HCT116 (cell line): ENCODE results near the gene SPDYE4. TPM values are rescaled to one million over a fixed set of nuclear protein-coding genes. Genes with fewer than 3 reads are reported as not detected.

Experiments
- ATAC-seq: fragments of 200-7000 bp; cut with Tn5 transposase; 2 replicates; pipeline ENCODE4 v1.9.1; 2020; ENCODE audit warnings: mild to moderate bottlenecking, moderate library complexity
- BruUV-seq: library from RNA; stranded (reverse); fragments of 400-500 nt; replicated peaks from 2 replicates; lab custom pipeline; 2021; lab: Mats Ljungman, UMichigan
- CTCF ChIA-PET: fragments of 300-600 bp; sonication (Branson Sonifier 250); formaldehyde crosslinking; loops from one replicate; lab custom pipeline; 2021; ENCODE audit warnings: antibody characterized with exemption; lab: Charles Lee
- POLR2A ChIA-PET: fragments of 300-600, 350-600 bp; sonication (Branson Sonifier 250); formaldehyde crosslinking; loops from one replicate; lab custom pipeline; 2021; ENCODE audit warnings: antibody characterized with exemption; lab: Charles Lee
- RAD21 ChIA-PET, 2 experiments: fragments of 300-600 bp; sonication (Branson Sonifier 250); formaldehyde crosslinking; loops; one replicate each; lab custom pipeline; 2023; ENCODE audit warnings: low total read pairs in 2 of 2; ENCODE audit not compliant: uncharacterized antibody in 2 of 2, unreplicated experiment in 2 of 2, low non-redundant PET in 1 of 2; lab: Charles Lee
- DNase-seq: peaks from one replicate; pipeline ENCODE4 v3.0.0-alpha.2; 2010; ENCODE audit warnings: low read depth, low spot score
- H2AFZ ChIP-seq: fragments of 200-600 bp; shearing (Covaris generic), sonication (generic); 2 replicates; pipeline ENCODE4 v1.6.1; 2017; ENCODE audit warnings: low read depth, mixed run types, mixed read lengths, antibody characterized with exemption, low read length; ENCODE audit not compliant: poor library complexity, severe bottlenecking
- H3K27ac ChIP-seq: 2 replicates; pipeline ENCODE4 v1.5.1; 2012; ENCODE audit warnings: low read depth, low read length
- H3K27me3 ChIP-seq: fragments of 200-600 bp; sonication (generic); 2 replicates; pipeline ENCODE4 v1.6.1; 2016; ENCODE audit warnings: mixed run types, low read length, mixed read lengths; ENCODE audit not compliant: insufficient read depth
- H3K36me3 ChIP-seq, 2 experiments: fragments of 200-500 bp in 1 of 2; fragments of 200-600 bp in 1 of 2; sonication (Bioruptor generic) in 1 of 2; sonication (generic) in 1 of 2; 2 replicates each; pipeline versions ENCODE4 v1.5.1 to v1.6.1; 2014 to 2016; ENCODE audit warnings: low read length in 2 of 2, inconsistent platforms in 1 of 2, mixed read lengths in 1 of 2, mixed run types in 1 of 2; ENCODE audit not compliant: insufficient read depth in 2 of 2, control insufficient read depth in 1 of 2
- H3K4me1 ChIP-seq, 2 experiments: fragments of 200-600 bp in 1 of 2; sonication (generic) in 1 of 2; 2 replicates each; pipeline versions ENCODE4 v1.5.1 to v1.6.1; 2012 to 2017; ENCODE audit warnings: low read length in 2 of 2, inconsistent platforms in 1 of 2, mild to moderate bottlenecking in 1 of 2, mixed read lengths in 1 of 2, mixed run types in 1 of 2, moderate library complexity in 1 of 2; ENCODE audit not compliant: insufficient read depth in 2 of 2, control insufficient read depth in 1 of 2
- H3K4me2 ChIP-seq: fragments of 200-600 bp; sonication (generic); 2 replicates; pipeline ENCODE4 v1.6.1; 2017; ENCODE audit warnings: mixed run types, low read length, mixed read lengths
- H3K4me3 ChIP-seq, 2 experiments: fragments of 200-600 bp in 1 of 2; sonication (generic) in 1 of 2; replicated peaks in 1 of 2; 2 replicates each; pipeline ENCODE4 v1.5.1; 2011 to 2016; ENCODE audit warnings: low read length in 2 of 2, control low read depth in 1 of 2, low read depth in 1 of 2, mild to moderate bottlenecking in 1 of 2, mixed read lengths in 1 of 2, mixed run types in 1 of 2
- H3K79me2 ChIP-seq: fragments of 200-600 bp; sonication (generic); 2 replicates; pipeline ENCODE4 v1.6.1; 2017; ENCODE audit warnings: mild to moderate bottlenecking, mixed run types, low read length, moderate library complexity, mixed read lengths; ENCODE audit not compliant: insufficient read depth
- H3K9ac ChIP-seq: fragments of 200-600 bp; sonication (generic); 2 replicates; pipeline ENCODE4 v1.6.1; 2016; ENCODE audit warnings: low read length, mixed read lengths
- H3K9me2 ChIP-seq: fragments of 200-600 bp; sonication (generic), shearing (Covaris generic); 2 replicates; pipeline ENCODE4 v1.6.1; 2017; ENCODE audit warnings: mixed run types, mild to moderate bottlenecking, moderate library complexity; ENCODE audit not compliant: insufficient read depth
- H3K9me3 ChIP-seq, 2 experiments: fragments of 200-500 bp in 1 of 2; fragments of 200-600 bp in 1 of 2; sonication (Bioruptor generic) in 1 of 2; sonication (generic) in 1 of 2; 2 replicates each; pipeline ENCODE4 v1.6.1; 2014 to 2017; ENCODE audit warnings: low read length in 2 of 2, mixed read lengths in 2 of 2, inconsistent platforms in 1 of 2, low read depth in 1 of 2, mild to moderate bottlenecking in 1 of 2, mixed run types in 1 of 2, moderate library complexity in 1 of 2; ENCODE audit not compliant: control insufficient read depth in 1 of 2, insufficient read depth in 1 of 2
- H4K20me1 ChIP-seq: fragments of 200-600 bp; sonication (generic), shearing (Covaris generic); 2 replicates; pipeline ENCODE4 v1.6.1; 2017; ENCODE audit warnings: mixed run types, mild to moderate bottlenecking, moderate library complexity; ENCODE audit not compliant: insufficient read depth
- CBX3 ChIP-seq: IDR thresholded peaks from 2 replicates; pipeline ENCODE4 v1.6.1; 2012; ENCODE audit warnings: low read depth
- EGR1 ChIP-seq: IDR thresholded peaks from 2 replicates; pipeline ENCODE4 v1.6.1; 2012; ENCODE audit warnings: low read depth
- ELF1 ChIP-seq: IDR thresholded peaks from 2 replicates; pipeline ENCODE4 v1.6.1; 2012; ENCODE audit warnings: low read depth, borderline replicate concordance
- POLR2AphosphoS5 ChIP-seq: IDR thresholded peaks from 2 replicates; pipeline ENCODE4 v1.6.1; 2011; ENCODE audit warnings: mild to moderate bottlenecking, low read depth, low read length, moderate library complexity
- RAD21 ChIP-seq: IDR thresholded peaks from 2 replicates; pipeline ENCODE4 v1.6.1; 2012; ENCODE audit warnings: low read depth, mild to moderate bottlenecking
- SP1 ChIP-seq: IDR thresholded peaks from 2 replicates; pipeline ENCODE4 v1.6.1; 2012; ENCODE audit warnings: low read depth
- SRF ChIP-seq: IDR thresholded peaks from 2 replicates; pipeline ENCODE4 v1.6.1; 2012; ENCODE audit warnings: low read depth
- TCF7L2 ChIP-seq: IDR thresholded peaks from 2 replicates; pipeline ENCODE4 v1.7.0; 2011; ENCODE audit warnings: borderline replicate concordance, inconsistent platforms; ENCODE audit not compliant: insufficient read depth, insufficient read length; ENCODE audit errors: extremely low read depth
- YY1 ChIP-seq: IDR thresholded peaks from 2 replicates; pipeline ENCODE4 v1.6.1; 2011; ENCODE audit warnings: low read length, low read depth, moderate library complexity, mild to moderate bottlenecking; ENCODE audit not compliant: insufficient replicate concordance; ENCODE audit errors: extremely low read depth
- ZFX ChIP-seq: fragments of 450-650 bp; IDR thresholded peaks from 2 replicates; pipeline ENCODE4 v1.6.1; 2017
- ZNF274 ChIP-seq: fragments of 200-500 bp; sonication (Bioruptor generic); IDR thresholded peaks from 2 replicates; pipeline ENCODE4 v1.6.1; 2014; ENCODE audit warnings: mild to moderate bottlenecking, low read depth, low read length, inconsistent platforms
- intact Hi-C: fragments of 100-400 bp; cut with micrococcal nuclease; formaldehyde crosslinking; loops from 2 replicates; pipeline ENCODE4 v1.10.0; 2022
- total RNA-seq: library from RNA; stranded (reverse); gene quantifications from one replicate; pipeline ENCODE4 v1.2.1, GENCODE V29; 2021; ENCODE audit not compliant: unreplicated experiment
- TF ChIP-seq, protein P1 (sequence below): IDR thresholded peaks from 2 replicates; pipeline ENCODE4 v1.6.1; 2012; ENCODE audit warnings: low read depth
- TF ChIP-seq, protein P2 (sequence below): IDR thresholded peaks from 2 replicates; pipeline ENCODE4 v1.6.1; 2012
- TF ChIP-seq, protein P3 (sequence below), 3 experiments: fragments of 200-600 bp in 1 of 3; sonication (generic) in 1 of 3; IDR thresholded peaks in 2 of 3; conservative IDR thresholded peaks in 1 of 3; 2 replicates each; pipeline ENCODE4 v1.5.1; 2012 to 2017; ENCODE audit warnings: low read depth in 2 of 3, low read length in 2 of 3, antibody characterized with exemption in 1 of 3, borderline replicate concordance in 1 of 3, control low read depth in 1 of 3, mild to moderate bottlenecking in 1 of 3, mixed read lengths in 1 of 3, mixed run types in 1 of 3, moderate library complexity in 1 of 3; ENCODE audit not compliant: insufficient read depth in 1 of 3
- TF ChIP-seq, protein P4 (sequence below): IDR thresholded peaks from 2 replicates; pipeline ENCODE4 v1.6.1; 2011; ENCODE audit warnings: mild to moderate bottlenecking, low read length, moderate library complexity; ENCODE audit not compliant: insufficient replicate concordance; ENCODE audit errors: extremely low read depth

SPDYE4 gene
- total RNA-seq, 1 experiment from 2014 or later, result not detected

DNA sequence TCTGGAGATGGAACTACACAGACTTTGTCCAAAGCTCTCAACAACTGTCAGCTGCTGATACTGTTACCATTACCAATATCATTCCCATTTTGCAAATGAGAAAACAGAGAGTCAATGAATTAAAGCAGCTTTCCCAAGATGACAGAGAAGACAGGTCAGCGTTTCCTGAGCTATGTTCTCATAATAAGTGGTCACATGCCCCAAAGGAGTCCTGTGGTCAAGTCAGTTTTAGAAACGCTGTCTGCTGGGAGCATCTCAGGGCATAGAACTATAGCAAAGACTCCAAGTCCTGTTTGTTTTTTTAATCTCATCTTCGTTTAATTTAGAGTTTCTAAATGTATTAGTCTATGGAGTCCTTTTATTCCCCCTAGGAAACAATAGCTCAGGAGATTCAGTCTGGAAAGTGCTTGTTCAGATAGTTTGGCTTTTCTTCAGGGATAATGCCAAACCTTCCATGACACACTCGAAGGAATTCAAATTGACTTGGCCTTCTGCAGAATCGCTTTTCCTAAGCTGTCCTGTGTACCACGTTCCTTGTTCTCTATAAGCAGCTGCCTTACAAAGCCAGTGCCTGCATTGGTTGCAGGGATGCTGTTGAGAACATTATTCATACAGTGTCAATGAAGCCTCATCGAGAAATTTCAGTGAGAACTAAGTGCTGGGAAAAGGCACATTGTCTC is 25.8 kb downstream of the SPDYE4 start:
- Histone ChIP-seq H3K4me2 (no peak overlapping the region), H3K36me3 (no peaks in the 10 kb centered on the region), H3K4me1 (no peaks in the 10 kb centered on the region), H3K27me3 (peaks cover 16% of the 10 kb centered on the region), H3K9ac (no peak overlapping the region), H3K79me2 (no peaks in the 10 kb centered on the region), H3K27ac (no peak overlapping the region), H3K9me2 (no peaks in the 10 kb centered on the region), H4K20me1 (no peaks in the 10 kb centered on the region), H3K4me3 (no peak overlapping the region), H2AFZ (no peak overlapping the region), H3K9me3 (no peaks in the 10 kb centered on the region)
- RAD21 ChIA-PET, result no interaction called here
- no peak for ATAC-seq
- intact Hi-C loops, result no loop called here
- no peak for DNase-seq
- CTCF ChIA-PET, result interaction anchor here (1.2 kb wide), 1 partner anchor 13 kb away, joined by 3 read pairs; no protein-coding TSS in a partner anchor
- no peak for TF ChIP-seq SRF
- TF ChIP-seq, protein P1, sequence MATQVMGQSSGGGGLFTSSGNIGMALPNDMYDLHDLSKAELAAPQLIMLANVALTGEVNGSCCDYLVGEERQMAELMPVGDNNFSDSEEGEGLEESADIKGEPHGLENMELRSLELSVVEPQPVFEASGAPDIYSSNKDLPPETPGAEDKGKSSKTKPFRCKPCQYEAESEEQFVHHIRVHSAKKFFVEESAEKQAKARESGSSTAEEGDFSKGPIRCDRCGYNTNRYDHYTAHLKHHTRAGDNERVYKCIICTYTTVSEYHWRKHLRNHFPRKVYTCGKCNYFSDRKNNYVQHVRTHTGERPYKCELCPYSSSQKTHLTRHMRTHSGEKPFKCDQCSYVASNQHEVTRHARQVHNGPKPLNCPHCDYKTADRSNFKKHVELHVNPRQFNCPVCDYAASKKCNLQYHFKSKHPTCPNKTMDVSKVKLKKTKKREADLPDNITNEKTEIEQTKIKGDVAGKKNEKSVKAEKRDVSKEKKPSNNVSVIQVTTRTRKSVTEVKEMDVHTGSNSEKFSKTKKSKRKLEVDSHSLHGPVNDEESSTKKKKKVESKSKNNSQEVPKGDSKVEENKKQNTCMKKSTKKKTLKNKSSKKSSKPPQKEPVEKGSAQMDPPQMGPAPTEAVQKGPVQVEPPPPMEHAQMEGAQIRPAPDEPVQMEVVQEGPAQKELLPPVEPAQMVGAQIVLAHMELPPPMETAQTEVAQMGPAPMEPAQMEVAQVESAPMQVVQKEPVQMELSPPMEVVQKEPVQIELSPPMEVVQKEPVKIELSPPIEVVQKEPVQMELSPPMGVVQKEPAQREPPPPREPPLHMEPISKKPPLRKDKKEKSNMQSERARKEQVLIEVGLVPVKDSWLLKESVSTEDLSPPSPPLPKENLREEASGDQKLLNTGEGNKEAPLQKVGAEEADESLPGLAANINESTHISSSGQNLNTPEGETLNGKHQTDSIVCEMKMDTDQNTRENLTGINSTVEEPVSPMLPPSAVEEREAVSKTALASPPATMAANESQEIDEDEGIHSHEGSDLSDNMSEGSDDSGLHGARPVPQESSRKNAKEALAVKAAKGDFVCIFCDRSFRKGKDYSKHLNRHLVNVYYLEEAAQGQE, result no peak
- no peak for TF ChIP-seq ELF1
- TF ChIP-seq TCF7L2, result no peak
- TF ChIP-seq POLR2AphosphoS5, result no peak
- TF ChIP-seq, protein P2, sequence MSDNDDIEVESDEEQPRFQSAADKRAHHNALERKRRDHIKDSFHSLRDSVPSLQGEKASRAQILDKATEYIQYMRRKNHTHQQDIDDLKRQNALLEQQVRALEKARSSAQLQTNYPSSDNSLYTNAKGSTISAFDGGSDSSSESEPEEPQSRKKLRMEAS, result no peak
- TF ChIP-seq, protein P3, sequence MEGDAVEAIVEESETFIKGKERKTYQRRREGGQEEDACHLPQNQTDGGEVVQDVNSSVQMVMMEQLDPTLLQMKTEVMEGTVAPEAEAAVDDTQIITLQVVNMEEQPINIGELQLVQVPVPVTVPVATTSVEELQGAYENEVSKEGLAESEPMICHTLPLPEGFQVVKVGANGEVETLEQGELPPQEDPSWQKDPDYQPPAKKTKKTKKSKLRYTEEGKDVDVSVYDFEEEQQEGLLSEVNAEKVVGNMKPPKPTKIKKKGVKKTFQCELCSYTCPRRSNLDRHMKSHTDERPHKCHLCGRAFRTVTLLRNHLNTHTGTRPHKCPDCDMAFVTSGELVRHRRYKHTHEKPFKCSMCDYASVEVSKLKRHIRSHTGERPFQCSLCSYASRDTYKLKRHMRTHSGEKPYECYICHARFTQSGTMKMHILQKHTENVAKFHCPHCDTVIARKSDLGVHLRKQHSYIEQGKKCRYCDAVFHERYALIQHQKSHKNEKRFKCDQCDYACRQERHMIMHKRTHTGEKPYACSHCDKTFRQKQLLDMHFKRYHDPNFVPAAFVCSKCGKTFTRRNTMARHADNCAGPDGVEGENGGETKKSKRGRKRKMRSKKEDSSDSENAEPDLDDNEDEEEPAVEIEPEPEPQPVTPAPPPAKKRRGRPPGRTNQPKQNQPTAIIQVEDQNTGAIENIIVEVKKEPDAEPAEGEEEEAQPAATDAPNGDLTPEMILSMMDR (IDR thresholded peaks at IDR 0.05 in 2 of 3, conservative IDR thresholded peaks at IDR 0.05 in 1 of 3; ENCODE audit: borderline replicate concordance in 1 of 3, insufficient read depth in 1 of 3, low read depth in 2 of 3, low read length in 2 of 3), result no peak
- no peak for TF ChIP-seq YY1
- no peak for TF ChIP-seq RAD21
- no peak for TF ChIP-seq ZFX
- TF ChIP-seq ZNF274, result no peak
- TF ChIP-seq CBX3, result no peak
- TF ChIP-seq, protein P4, sequence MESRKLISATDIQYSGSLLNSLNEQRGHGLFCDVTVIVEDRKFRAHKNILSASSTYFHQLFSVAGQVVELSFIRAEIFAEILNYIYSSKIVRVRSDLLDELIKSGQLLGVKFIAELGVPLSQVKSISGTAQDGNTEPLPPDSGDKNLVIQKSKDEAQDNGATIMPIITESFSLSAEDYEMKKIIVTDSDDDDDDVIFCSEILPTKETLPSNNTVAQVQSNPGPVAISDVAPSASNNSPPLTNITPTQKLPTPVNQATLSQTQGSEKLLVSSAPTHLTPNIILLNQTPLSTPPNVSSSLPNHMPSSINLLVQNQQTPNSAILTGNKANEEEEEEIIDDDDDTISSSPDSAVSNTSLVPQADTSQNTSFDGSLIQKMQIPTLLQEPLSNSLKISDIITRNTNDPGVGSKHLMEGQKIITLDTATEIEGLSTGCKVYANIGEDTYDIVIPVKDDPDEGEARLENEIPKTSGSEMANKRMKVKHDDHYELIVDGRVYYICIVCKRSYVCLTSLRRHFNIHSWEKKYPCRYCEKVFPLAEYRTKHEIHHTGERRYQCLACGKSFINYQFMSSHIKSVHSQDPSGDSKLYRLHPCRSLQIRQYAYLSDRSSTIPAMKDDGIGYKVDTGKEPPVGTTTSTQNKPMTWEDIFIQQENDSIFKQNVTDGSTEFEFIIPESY, result no peak
- no peak for TF ChIP-seq SP1
- no peak for TF ChIP-seq EGR1
- BruUV-seq, result no TSS peak
- POLR2A ChIA-PET, result no interaction called here
